K562 (cell line): ENCODE measurements around the gene BTBD2. TPM values are rescaled to one million over a fixed set of nuclear protein-coding genes. Genes with fewer than 3 reads are reported as not detected.

ENCODE experiments used
- ATAC-seq: fragments of 200-7000 bp; cut with Tn5 transposase; 3 replicates; pipeline ENCODE4 v1.9.1; 2020; ENCODE audit warnings: moderate library complexity
- BruUV-seq: library from RNA; stranded (reverse); fragments of 400-500 nt; replicated peaks from 2 replicates; lab custom pipeline; 2021; lab: Mats Ljungman, UMichigan
- CTCF ChIA-PET: fragments of 300-600 bp; formaldehyde crosslinking; extraction: SDS; loops from one replicate; lab custom pipeline; 2021; ENCODE audit warnings: low intra/inter-chr PET ratio; lab: Yijun Ruan, JAX
- POLR2A ChIA-PET: fragments of 300-600, 350-650 bp; sonication (Branson Sonifier 250); formaldehyde crosslinking; extraction: SDS; loops from one replicate; lab custom pipeline; 2021; ENCODE audit warnings: antibody characterized with exemption, inconsistent platforms; lab: Yijun Ruan, JAX
- DNase-seq, 4 experiments: peaks; one replicate each; pipeline versions ENCODE4 v3.0.0 to v3.0.0-alpha.2; 2011 to 2018; ENCODE audit warnings: low spot score in 3 of 4, mixed read lengths in 3 of 4; ENCODE audit errors: extremely low read depth in 1 of 4
- FAIRE-seq: peaks from 2 replicates; lab custom pipeline; 2011; peaks lifted over from hg19 to GRCh38; lab: Jason Lieb, UNC
- H2AFZ ChIP-seq: 2 replicates; pipeline ENCODE4 v1.6.0; 2011; ENCODE audit warnings: low read depth, low read length, control low read depth, inconsistent platforms
- H3K27ac ChIP-seq: fragments of 200-600 bp; 3 replicates; pipeline ENCODE4 v1.8.0; 2011; ENCODE audit warnings: low read depth, mild to moderate bottlenecking, control low read depth, inconsistent platforms, low read length, moderate library complexity, mixed read lengths; ENCODE audit errors: extremely low read depth
- H3K27me3 ChIP-seq, 2 experiments: fragments of 300-600 bp in 1 of 2; 2 replicates in 1 of 2; 3 replicates in 1 of 2; pipeline versions ENCODE4 v1.6.0 to v1.8.0; 2011; ENCODE audit warnings: inconsistent platforms in 2 of 2, low read length in 2 of 2, mild to moderate bottlenecking in 1 of 2, mixed read lengths in 1 of 2, moderate library complexity in 1 of 2; ENCODE audit not compliant: control insufficient read depth in 2 of 2, insufficient read depth in 2 of 2
- H3K36me3 ChIP-seq: fragments of 300-600 bp; 3 replicates; pipeline ENCODE4 v1.8.0; 2011; ENCODE audit warnings: mild to moderate bottlenecking, low read length, inconsistent platforms; ENCODE audit not compliant: control insufficient read depth, insufficient read depth
- H3K4me1 ChIP-seq, 2 experiments: fragments of 200-600 bp in 1 of 2; replicated peaks in 1 of 2; 2 replicates in 1 of 2; 3 replicates in 1 of 2; pipeline versions ENCODE4 v1.5.1 to v1.8.0; 2011; ENCODE audit warnings: inconsistent platforms in 2 of 2, low read length in 2 of 2, mild to moderate bottlenecking in 1 of 2, mixed read lengths in 1 of 2, moderate library complexity in 1 of 2; ENCODE audit not compliant: control insufficient read depth in 2 of 2, insufficient read depth in 2 of 2
- H3K4me2 ChIP-seq: 2 replicates; pipeline ENCODE4 v1.6.1; 2011; ENCODE audit warnings: low read length, control low read depth, inconsistent platforms, mixed read lengths; ENCODE audit not compliant: insufficient read depth
- H3K4me3 ChIP-seq: fragments of 200-600 bp; sonication (generic), shearing (Covaris generic); 2 replicates; pipeline ENCODE4 v1.5.1; 2016; ENCODE audit warnings: control low read depth, inconsistent platforms
- H3K79me2 ChIP-seq: fragments of 200-600 bp; 3 replicates; pipeline ENCODE4 v1.8.0; 2011; ENCODE audit warnings: low read length, inconsistent platforms; ENCODE audit not compliant: control insufficient read depth, insufficient read depth
- H3K9ac ChIP-seq, 2 experiments: 2 replicates each; pipeline versions ENCODE4 v1.6.0 to v1.6.1; 2011; ENCODE audit warnings: low read depth in 2 of 2, low read length in 2 of 2, control low read depth in 1 of 2, inconsistent platforms in 1 of 2, mild to moderate bottlenecking in 1 of 2, mixed read lengths in 1 of 2; ENCODE audit not compliant: insufficient read depth in 1 of 2
- H3K9me1 ChIP-seq: one replicate; pipeline ENCODE4 v1.6.0; 2011; ENCODE audit warnings: inconsistent platforms, mild to moderate bottlenecking, low read length, moderate library complexity; ENCODE audit not compliant: control insufficient read depth, insufficient read depth
- H3K9me3 ChIP-seq: replicated peaks from 2 replicates; pipeline ENCODE4 v1.5.1; 2011; ENCODE audit warnings: low read depth, low read length, inconsistent platforms; ENCODE audit not compliant: control insufficient read depth, insufficient read depth
- H4K20me1 ChIP-seq: replicated peaks from 2 replicates; pipeline ENCODE4 v1.6.1; 2011; ENCODE audit warnings: low read length, inconsistent platforms, mixed read lengths; ENCODE audit not compliant: control insufficient read depth, insufficient read depth
- E2F5 ChIP-seq: sonication (generic); formaldehyde crosslinking; IDR thresholded peaks from 2 replicates; pipeline ENCODE4 v1.8.0; 2022; ENCODE audit warnings: mild to moderate bottlenecking, missing genetic modification reagents
- E2F6 ChIP-seq, 2 experiments: IDR thresholded peaks; 2 replicates each; pipeline ENCODE4 v1.6.1; 2011; ENCODE audit warnings: borderline replicate concordance in 1 of 2, control low read depth in 1 of 2, low read depth in 1 of 2, low read length in 1 of 2, mild to moderate bottlenecking in 1 of 2, mixed read lengths in 1 of 2, moderate library complexity in 1 of 2; ENCODE audit not compliant: insufficient read depth in 1 of 2, insufficient read length in 1 of 2, poor library complexity in 1 of 2, severe bottlenecking in 1 of 2; ENCODE audit errors: extremely low read depth in 1 of 2
- L3MBTL2 ChIP-seq: fragments of 450-650 bp; IDR thresholded peaks from 2 replicates; pipeline ENCODE4 v1.6.1; 2016; ENCODE audit warnings: mild to moderate bottlenecking, moderate library complexity
- NRF1 ChIP-seq, 2 experiments: fragments of 450-650 bp; IDR thresholded peaks in 1 of 2; conservative IDR thresholded peaks in 1 of 2; 2 replicates each; pipeline ENCODE4 v1.6.1; 2014; ENCODE audit warnings: mild to moderate bottlenecking in 2 of 2
- POLR2G ChIP-seq: fragments of 200-400 bp; formaldehyde crosslinking; IDR thresholded peaks from 2 replicates; pipeline ENCODE4 v1.6.1; 2017; ENCODE audit warnings: low read depth, mild to moderate bottlenecking, antibody characterized with exemption, low read length, moderate library complexity
- RBFOX2 ChIP-seq: fragments of 200-400 bp; formaldehyde crosslinking; IDR thresholded peaks from 2 replicates; pipeline ENCODE4 v1.6.1; 2017; ENCODE audit warnings: low read depth, mild to moderate bottlenecking, low read length, moderate library complexity
- THRAP3 ChIP-seq: fragments of 450-650 bp; IDR thresholded peaks from 2 replicates; pipeline ENCODE4 v1.6.1; 2016; ENCODE audit warnings: mild to moderate bottlenecking, inconsistent platforms, borderline replicate concordance
- ZC3H4 ChIP-seq: sonication (generic); formaldehyde crosslinking; IDR thresholded peaks from 2 replicates; pipeline ENCODE4 v1.9.0; 2021; ENCODE audit warnings: missing genetic modification reagents, borderline replicate concordance
- ZNF77 ChIP-seq: fragments of 250-450 bp; sonication (Bioruptor Pico); IDR thresholded peaks from 2 replicates; pipeline ENCODE4 v1.5.0; 2020
- WGBS: fragments of 100-300 bp; shearing (Covaris generic); methylation state at CpG from one replicate; pipeline ENCODE4 v1.1.6; 2016; ENCODE audit warnings: low coverage, mixed read lengths; ENCODE audit not compliant: insufficient coverage; ENCODE audit errors: missing lambda C conversion rate; 5-methylcytosine and 5-hydroxymethylcytosine counted together
- in situ Hi-C: fragments of 300-500 bp; cut with MboI; formaldehyde crosslinking; loops from 4 replicates; pipeline ENCODE4 v1.15.0; 2018; ENCODE audit warnings: inconsistent platforms, mixed read lengths
- intact Hi-C: fragments of 100-400 bp; cut with micrococcal nuclease; formaldehyde crosslinking; loops from 2 replicates; pipeline ENCODE4 v1.14.2; 2022
- polyA plus RNA-seq, 8 experiments: library from polyadenylated mRNA; depleted of rRNA in 4 of 8; stranded (reverse) in 5 of 8; unstranded in 3 of 8; fragments of >200 nt; fragmentation: Nextera tagmentation in 2 of 8; fragmentation: Illumina TruSeq in 1 of 8; extraction: Ambion mirVana in 2 of 8; extraction: Trizol in 1 of 8; gene quantifications; 2 replicates each; pipeline versions ENCODE4 v1.2.1 to v1.2.3, GENCODE V29; 2011 to 2014; ENCODE audit warnings: inconsistent platforms in 1 of 8, missing spikeins in 1 of 8
- total RNA-seq, 7 experiments: library from RNA; depleted of rRNA in 6 of 7; stranded (reverse); fragments of >200 nt in 6 of 7; fragmentation: Illumina TruSeq in 2 of 7; extraction: Trizol in 2 of 7; gene quantifications; 2 replicates each; pipeline versions ENCODE4 v1.2.1 to v1.2.3, GENCODE V29; 2011 to 2021; ENCODE audit warnings: low replicate concordance in 1 of 7
- TF ChIP-seq, protein P1 (sequence below): sonication (generic); formaldehyde crosslinking; IDR thresholded peaks from 2 replicates; pipeline ENCODE4 v1.8.0; 2022; ENCODE audit warnings: mild to moderate bottlenecking, low read depth, missing genetic modification reagents
- TF ChIP-seq, protein P2 (sequence below): sonication (generic); formaldehyde crosslinking; IDR thresholded peaks from 2 replicates; pipeline ENCODE4 v1.9.0; 2022; ENCODE audit warnings: mild to moderate bottlenecking, missing genetic modification reagents
- TF ChIP-seq, protein P3 (sequence below): sonication (generic); formaldehyde crosslinking; IDR thresholded peaks from 2 replicates; pipeline ENCODE4 v1.8.1; 2023; ENCODE audit warnings: missing genetic modification reagents, mild to moderate bottlenecking, borderline replicate concordance

BTBD2 gene
- total and polyA plus RNA-seq, 9 of the 15 experiments (the other 6 are each of a cell fraction or from before 2014, with no cell fraction given) = 0.10 to 15.6 (median 6.9) TPM

- H2AFZ ChIP-seq = peak overlapping the region; percentile 96
- no peak overlapping the region for H3K27ac ChIP-seq
- 8% methylated on average over 35 of the region's 44 CpGs for WGBS
- H4K20me1 ChIP-seq = no peaks in the 10 kb centered on the region; the same call in 1 of the 2 replicates
- no TSS peak for BruUV-seq
- ATAC-seq (peak; percentile 98), FAIRE-seq (peak; percentile 49), DNase-seq (peak; percentile 85 to 99 (median 96))
- intact Hi-C loops (no loop called here), in situ Hi-C loops (no loop called here)
- H3K4me2 ChIP-seq = peak overlapping the region; percentile 79
- H3K36me3 ChIP-seq = peaks cover 3% of the 10 kb centered on the region; the same call in 1 of the 3 replicates
- peaks cover 0 to 37% of the 10 kb centered on the region in 2 experiments; a peak in 3 of 5 replicates for H3K4me1 ChIP-seq
- ChIA-PET POLR2A (interaction anchor here (0.7 kb wide), 1 partner anchor 11 kb away, joined by 3 read pairs; no protein-coding TSS in a partner anchor), CTCF (no interaction called here)
- peak overlapping the region; percentile 31 to 91; a peak in 3 of 4 replicates for H3K9ac ChIP-seq
- H3K9me1 ChIP-seq = no peaks in the 10 kb centered on the region
- no peaks in the 10 kb centered on the region for H3K79me2 ChIP-seq
- no peaks in the 10 kb centered on the region for H3K27me3 ChIP-seq
- H3K4me3 ChIP-seq = peak overlapping the region; percentile 27; the same call in 1 of the 2 replicates
- no peaks in the 10 kb centered on the region for H3K9me3 ChIP-seq
- TF ChIP-seq RBFOX2 (peak; percentile 49; the same call in 1 of the 2 replicates), ZC3H4 (CRISPR knock-in tag) (no peak), ZNF77 (CRISPR knock-in tag) (no peak), POLR2G (peak; percentile 62), NRF1 (conservative IDR thresholded peaks at IDR 0.05 in 1 of 2, IDR thresholded peaks at IDR 0.05 in 1 of 2) (peak; percentile 38 to 58; a peak in 2 of 4 replicates), E2F6 (IDR thresholded peaks at IDR 0.05; ENCODE audit: borderline replicate concordance in 1 of 2, extremely low read depth in 1 of 2, insufficient read depth in 1 of 2, insufficient read length in 1 of 2, low read depth in 1 of 2, low read length in 1 of 2, poor library complexity in 1 of 2, severe bottlenecking in 1 of 2) (peak; percentile 15 to 63), E2F5 (CRISPR knock-in tag) (0 out of 2 replicates have a peak, but pooled peaks have one; percentile 37), L3MBTL2 (peak; percentile 32; the same call in 1 of the 2 replicates), THRAP3 (no peak)
- TF ChIP-seq, protein P1, sequence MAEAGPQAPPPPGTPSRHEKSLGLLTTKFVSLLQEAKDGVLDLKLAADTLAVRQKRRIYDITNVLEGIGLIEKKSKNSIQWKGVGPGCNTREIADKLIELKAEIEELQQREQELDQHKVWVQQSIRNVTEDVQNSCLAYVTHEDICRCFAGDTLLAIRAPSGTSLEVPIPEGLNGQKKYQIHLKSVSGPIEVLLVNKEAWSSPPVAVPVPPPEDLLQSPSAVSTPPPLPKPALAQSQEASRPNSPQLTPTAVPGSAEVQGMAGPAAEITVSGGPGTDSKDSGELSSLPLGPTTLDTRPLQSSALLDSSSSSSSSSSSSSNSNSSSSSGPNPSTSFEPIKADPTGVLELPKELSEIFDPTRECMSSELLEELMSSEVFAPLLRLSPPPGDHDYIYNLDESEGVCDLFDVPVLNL (CRISPR knock-in tag) = 0 out of 2 replicates have a peak, but pooled peaks have one; percentile 27
- TF ChIP-seq, protein P2, sequence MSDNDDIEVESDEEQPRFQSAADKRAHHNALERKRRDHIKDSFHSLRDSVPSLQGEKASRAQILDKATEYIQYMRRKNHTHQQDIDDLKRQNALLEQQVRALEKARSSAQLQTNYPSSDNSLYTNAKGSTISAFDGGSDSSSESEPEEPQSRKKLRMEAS (CRISPR knock-in tag) = 0 out of 2 replicates have a peak, but pooled peaks have one; percentile 28
- TF ChIP-seq, protein P3, sequence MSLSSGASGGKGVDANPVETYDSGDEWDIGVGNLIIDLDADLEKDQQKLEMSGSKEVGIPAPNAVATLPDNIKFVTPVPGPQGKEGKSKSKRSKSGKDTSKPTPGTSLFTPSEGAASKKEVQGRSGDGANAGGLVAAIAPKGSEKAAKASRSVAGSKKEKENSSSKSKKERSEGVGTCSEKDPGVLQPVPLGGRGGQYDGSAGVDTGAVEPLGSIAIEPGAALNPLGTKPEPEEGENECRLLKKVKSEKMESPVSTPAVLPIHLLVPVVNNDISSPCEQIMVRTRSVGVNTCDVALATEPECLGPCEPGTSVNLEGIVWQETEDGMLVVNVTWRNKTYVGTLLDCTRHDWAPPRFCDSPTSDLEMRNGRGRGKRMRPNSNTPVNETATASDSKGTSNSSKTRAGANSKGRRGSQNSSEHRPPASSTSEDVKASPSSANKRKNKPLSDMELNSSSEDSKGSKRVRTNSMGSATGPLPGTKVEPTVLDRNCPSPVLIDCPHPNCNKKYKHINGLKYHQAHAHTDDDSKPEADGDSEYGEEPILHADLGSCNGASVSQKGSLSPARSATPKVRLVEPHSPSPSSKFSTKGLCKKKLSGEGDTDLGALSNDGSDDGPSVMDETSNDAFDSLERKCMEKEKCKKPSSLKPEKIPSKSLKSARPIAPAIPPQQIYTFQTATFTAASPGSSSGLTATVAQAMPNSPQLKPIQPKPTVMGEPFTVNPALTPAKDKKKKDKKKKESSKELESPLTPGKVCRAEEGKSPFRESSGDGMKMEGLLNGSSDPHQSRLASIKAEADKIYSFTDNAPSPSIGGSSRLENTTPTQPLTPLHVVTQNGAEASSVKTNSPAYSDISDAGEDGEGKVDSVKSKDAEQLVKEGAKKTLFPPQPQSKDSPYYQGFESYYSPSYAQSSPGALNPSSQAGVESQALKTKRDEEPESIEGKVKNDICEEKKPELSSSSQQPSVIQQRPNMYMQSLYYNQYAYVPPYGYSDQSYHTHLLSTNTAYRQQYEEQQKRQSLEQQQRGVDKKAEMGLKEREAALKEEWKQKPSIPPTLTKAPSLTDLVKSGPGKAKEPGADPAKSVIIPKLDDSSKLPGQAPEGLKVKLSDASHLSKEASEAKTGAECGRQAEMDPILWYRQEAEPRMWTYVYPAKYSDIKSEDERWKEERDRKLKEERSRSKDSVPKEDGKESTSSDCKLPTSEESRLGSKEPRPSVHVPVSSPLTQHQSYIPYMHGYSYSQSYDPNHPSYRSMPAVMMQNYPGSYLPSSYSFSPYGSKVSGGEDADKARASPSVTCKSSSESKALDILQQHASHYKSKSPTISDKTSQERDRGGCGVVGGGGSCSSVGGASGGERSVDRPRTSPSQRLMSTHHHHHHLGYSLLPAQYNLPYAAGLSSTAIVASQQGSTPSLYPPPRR (CRISPR knock-in tag) = no peak
Measured at GRCh38 chr19:1992759-1993260, 22.7 kb downstream of the BTBD2 start.
